Stimulated activated CD4-positive, alpha-beta T cell treated with anti-CD3 and anti-CD28 coated beads, Interleukin-2, amount 100 ng/mL, for 48 hours (primary cell): Measurements from ENCODE around the gene TIMM17B.

ENCODE experiments used
- DNase-seq, 2 donors: peaks; one replicate each; pipeline ENCODE4 v3.0.0-alpha.2; 2020

Gene TIMM17B

GRCh38 chrX:48897625-48898306 is at the start of gene TIMM17B, which contains the start of gene PQBP1:
Gene TIMM17B (minus strand): TSS chrX:48897768. CDS start chrX:48897749, 19 bp downstream.
Gene PQBP1 (plus strand): TSS chrX:48897930. CDS start chrX:48898510, 580 bp downstream.
- peak; percentile 75 to 76 for DNase-seq

GRCh38 chrX:48945517-48946348 is 48.2 kb upstream of the TIMM17B start:
- peak in 1 of 2 donors; percentile 58 for DNase-seq

GRCh38 chrX:48942895-48943294 is 45.3 kb upstream of the TIMM17B start:
- no peak for DNase-seq

GRCh38 chrX:48940404-48940955 is 42.9 kb upstream of the TIMM17B start:
- DNase-seq, result no peak

- no peak for DNase-seq
Observed at GRCh38 chrX:48939524-48940228, 42.1 kb upstream of the TIMM17B start.

- peak; percentile 55 to 59 for DNase-seq
Observed at GRCh38 chrX:48938721-48939425, 41.3 kb upstream of the TIMM17B start.

DNA sequence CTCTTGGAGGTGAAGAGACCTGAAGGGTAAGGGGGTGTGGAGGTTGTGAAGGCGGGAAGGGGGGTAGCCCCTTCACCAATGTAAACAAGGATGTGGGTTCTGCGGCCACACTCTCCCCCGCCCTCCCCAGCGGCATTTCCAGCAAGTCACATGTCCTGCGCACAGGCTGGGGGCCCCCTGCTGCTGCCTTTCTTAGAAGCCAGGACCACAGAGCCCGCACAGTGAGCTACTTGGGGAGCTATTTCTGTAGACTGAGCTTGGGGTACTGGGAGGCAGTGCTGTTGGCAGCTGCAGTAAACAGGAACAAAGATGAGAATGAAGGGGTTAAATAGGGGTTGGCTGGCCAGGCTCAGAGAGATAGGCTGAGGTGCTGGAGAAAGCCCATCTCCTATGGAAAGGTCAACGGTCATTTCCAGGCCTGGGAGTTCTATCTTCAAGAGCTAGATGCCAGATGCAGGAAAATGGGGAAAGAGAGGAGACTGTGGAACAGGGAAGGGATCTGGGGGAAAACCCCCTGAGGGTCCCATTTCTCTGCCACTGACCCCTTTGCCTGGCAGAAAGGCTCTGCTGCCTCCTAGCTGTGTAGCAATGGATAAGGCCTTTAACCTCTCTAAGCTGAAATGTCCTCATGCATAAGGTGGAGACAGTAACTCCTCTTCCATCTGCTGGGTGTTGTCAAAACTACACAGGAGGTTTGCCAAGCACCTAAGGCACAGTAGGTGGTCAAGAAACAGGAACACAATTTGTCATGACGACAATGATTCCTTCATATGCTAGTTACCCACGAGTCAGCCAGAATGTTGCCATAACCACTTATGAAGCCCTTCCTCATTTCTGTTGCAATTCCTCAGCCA is 39.7 kb upstream of the TIMM17B start:
- DNase-seq, result peak; percentile 77 to 87

GRCh38 chrX:48936429-48937053 is 39.0 kb upstream of the TIMM17B start:
- DNase-seq, result no peak

GRCh38 chrX:48935301-48935670 is 37.7 kb upstream of the TIMM17B start:
- no peak for DNase-seq

DNA sequence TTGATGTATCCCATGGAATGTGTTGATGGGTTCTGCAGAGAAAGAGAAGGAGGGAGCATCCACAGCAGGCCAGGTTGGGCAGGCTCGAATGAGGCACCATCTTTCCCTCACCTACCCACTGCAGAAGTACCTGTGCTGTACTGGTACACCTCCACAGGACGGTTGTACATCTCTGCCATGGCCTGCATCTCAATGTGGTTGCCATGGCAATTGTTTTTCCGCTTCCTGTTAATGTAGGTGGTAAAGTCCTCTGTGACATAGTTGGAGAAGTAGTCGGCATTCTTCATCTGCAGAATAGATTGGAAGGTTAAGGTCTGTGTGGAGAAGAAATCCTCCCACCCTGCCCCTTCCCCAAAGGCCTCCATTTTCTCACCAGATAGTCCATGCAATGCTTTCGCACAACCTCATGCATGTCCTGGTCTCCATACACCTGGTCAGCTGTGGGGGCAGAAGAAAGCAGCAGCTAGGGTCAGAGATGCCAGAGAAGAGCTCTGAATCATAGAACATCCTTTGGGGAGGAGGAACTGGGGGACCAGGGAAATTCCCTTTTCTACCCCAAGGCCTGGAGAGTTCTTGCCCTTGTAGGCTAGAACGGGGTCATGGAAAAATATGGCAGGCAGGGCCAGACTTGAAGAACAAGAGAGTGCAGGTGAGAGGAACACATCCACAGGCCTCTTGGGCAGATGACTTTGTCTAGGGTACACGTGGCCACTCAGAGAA is 37.2 kb upstream of the TIMM17B start:
- no peak for DNase-seq

DNA sequence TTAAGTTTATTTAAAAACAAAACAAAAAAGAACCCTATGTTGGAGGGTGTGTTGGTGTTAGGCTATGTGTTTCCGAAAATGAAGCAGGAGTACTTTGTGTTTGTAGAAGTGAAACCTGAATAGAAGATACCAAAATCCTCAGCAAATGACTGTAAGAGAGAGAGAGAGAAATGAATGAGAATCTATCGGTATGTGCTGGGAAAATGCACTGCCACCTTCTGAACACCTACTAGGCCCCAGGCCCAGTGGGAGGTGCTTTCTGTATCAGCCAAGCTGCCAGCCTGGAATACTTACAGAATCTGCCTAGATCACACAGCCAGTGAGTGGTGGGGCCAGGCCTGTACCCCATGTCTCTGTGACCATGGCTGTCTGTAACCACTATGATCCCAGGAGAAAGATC is 36.2 kb upstream of the TIMM17B start:
- no peak for DNase-seq

DNA sequence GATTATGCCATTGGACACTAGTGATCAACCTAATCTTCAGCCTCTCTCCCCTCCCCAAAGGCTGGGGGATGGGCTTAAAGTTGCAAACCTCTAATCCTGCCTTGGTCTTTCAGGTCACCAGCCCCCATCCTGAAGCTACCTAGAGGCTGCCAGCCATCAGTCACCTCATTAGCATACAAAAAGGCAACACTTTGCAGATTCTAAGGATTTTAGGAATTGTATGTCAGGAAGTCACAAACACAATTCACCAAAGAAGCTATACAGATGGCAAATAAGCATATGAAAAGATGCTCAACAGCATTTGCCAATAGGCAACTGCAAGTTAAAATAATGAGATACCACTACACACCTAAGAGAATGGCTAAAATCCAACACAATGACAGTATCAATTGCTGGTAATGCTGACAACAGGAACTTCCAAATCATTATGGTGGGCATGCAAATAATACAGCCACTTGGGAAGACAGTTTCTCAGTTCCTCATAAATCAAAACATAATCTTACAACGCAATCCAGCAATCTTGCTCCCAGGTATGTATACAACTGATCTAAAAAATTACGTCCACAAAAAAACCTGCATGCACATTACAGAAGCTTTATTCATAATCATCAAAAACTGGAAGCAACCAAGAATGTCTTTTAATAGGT is 30.3 kb upstream of the TIMM17B start:
- no peak for DNase-seq

DNA sequence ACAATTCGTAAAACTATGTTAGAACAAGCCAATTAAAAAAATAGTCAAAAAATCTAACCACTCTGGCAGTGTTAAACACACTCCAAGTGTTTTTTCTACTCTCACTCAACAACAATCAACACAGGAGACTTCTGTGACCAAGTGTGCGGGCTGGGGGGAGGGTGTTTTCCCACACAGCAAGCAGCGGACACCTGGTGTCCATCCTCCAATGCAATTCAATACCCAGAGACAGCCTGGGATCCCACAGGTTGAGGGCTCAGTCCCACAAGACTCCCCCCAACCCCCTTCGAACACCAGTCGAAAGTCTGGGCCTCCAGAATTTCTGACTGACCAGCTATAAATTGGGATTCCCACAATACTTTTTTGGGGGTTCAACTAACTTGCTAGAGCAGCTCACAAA is 29.6 kb upstream of the TIMM17B start:
- DNase-seq, result no peak

GRCh38 chrX:48924270-48924669 is 26.7 kb upstream of the TIMM17B start:
- DNase-seq, result no peak

DNA sequence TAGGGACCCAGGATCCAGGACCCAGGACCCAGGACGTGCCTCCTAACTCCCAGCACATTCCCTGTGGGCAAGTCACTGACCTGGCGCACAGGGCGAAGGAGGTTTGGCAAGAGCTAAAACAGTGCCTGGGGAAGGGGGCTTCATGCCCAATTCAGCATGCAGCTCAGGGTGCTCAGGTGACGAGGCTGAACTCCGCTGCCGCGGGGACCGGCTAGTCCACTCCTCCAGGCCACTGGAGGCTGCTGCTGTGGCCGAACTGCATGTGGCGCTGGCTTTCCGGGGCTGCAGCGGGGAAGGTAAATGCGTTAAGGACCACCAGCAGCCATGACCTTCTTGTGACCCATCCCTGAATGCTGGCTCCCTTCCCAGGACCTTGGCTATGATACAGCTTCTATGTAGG is 26.2 kb upstream of the TIMM17B start:
- DNase-seq, result no peak

- DNase-seq, result no peak
Observed at GRCh38 chrX:48920718-48921104, 23.1 kb upstream of the TIMM17B start.

DNA sequence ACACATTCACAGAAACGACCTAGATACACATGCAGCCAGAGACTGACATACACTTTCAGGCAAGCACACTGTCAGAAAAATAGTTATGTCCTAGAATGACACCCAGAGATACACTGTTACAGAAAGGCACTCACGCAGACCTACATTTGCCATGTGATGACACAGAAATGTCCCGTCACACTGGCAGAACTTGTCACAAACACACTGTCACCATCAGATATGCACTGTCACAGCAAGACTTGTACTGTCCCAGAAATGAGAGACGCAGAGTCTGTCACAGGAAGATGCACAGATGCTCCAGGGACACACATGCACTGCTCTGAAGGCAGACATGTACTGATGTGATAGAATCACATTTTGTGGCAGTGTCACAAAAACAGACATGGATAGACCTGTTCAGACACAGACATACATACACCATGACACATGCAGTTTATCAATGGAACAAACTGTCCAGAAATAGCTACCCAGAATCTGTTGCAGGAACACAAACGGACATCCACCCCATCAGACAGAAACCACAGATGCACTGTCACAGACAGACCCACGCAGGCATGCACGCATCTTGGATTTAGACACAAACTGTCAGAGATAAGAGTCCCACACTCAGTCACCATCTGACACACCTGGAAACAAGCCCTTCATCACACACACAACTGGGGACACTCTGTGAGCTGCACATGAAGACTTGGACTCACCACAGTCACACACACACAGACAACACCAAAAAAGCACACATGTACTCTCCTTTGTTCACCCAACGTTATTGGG is 22.6 kb upstream of the TIMM17B start:
- no peak for DNase-seq

- DNase-seq, result no peak
Observed at GRCh38 chrX:48919360-48919841, 21.8 kb upstream of the TIMM17B start.
